RWPE2 (cell line): ENCODE results near the gene ANK3.

ENCODE experiments used
- ATAC-seq: fragments of 200-7000 bp; cut with Tn5 transposase; 3 replicates; pipeline ENCODE4 v1.9.1; 2021; ENCODE audit warnings: low read depth
- DNase-seq: peaks from one replicate; pipeline ENCODE4 v3.0.0-alpha.2; 2020; ENCODE audit warnings: low spot score
- H3K27ac ChIP-seq: fragments of 450-650 bp; 2 replicates; pipeline ENCODE4 v1.5.1; 2017; ENCODE audit warnings: mild to moderate bottlenecking; ENCODE audit not compliant: poor library complexity, severe bottlenecking
- H3K27me3 ChIP-seq: fragments of 250-450 bp; sonication (Bioruptor Pico); 2 replicates; pipeline ENCODE4 v1.5.1; 2021; ENCODE audit warnings: mild to moderate bottlenecking, moderate library complexity; ENCODE audit not compliant: insufficient read depth, poor library complexity, severe bottlenecking
- H3K36me3 ChIP-seq: fragments of 250-450 bp; sonication (Bioruptor Pico); 2 replicates; pipeline ENCODE4 v1.5.1; 2020; ENCODE audit warnings: low read depth, mild to moderate bottlenecking, moderate library complexity
- H3K4me1 ChIP-seq: fragments of 250-450 bp; sonication (Bioruptor Pico); 2 replicates; pipeline ENCODE4 v1.5.1; 2021; ENCODE audit warnings: mild to moderate bottlenecking, moderate library complexity; ENCODE audit not compliant: insufficient read depth, poor library complexity, severe bottlenecking
- H3K4me3 ChIP-seq: fragments of 250-450 bp; sonication (Bioruptor Pico); 2 replicates; pipeline ENCODE4 v1.5.1; 2021; ENCODE audit warnings: mild to moderate bottlenecking, moderate library complexity; ENCODE audit not compliant: severe bottlenecking
- H3K9me3 ChIP-seq: fragments of 250-450 bp; sonication (Bioruptor Pico); 2 replicates; pipeline ENCODE4 v1.5.1; 2021; ENCODE audit warnings: mild to moderate bottlenecking, moderate library complexity; ENCODE audit not compliant: severe bottlenecking
- CTCF ChIP-seq: fragments of 450-650 bp; IDR thresholded peaks from one replicate; pipeline ENCODE4 v1.5.1; 2017; ENCODE audit warnings: mild to moderate bottlenecking, moderate library complexity; ENCODE audit not compliant: poor library complexity, severe bottlenecking

Gene ANK3

GRCh38 chr10:60430017-60430416 lies 40.3 kb upstream of the ANK3 start:
- Histone ChIP-seq H3K4me3 (no peak overlapping the region), H3K9me3 (no peaks in the 10 kb centered on the region), H3K36me3 (no peaks in the 10 kb centered on the region), H3K27me3 (no peaks in the 10 kb centered on the region), H3K27ac (peak overlapping the region; percentile 57), H3K4me1 (peaks cover 53% of the 10 kb centered on the region)
- DNase-seq (no peak), ATAC-seq (peak; percentile 67)
- TF ChIP-seq CTCF: no peak

- Histone ChIP-seq H3K27me3 (no peaks in the 10 kb centered on the region), H3K4me1 (peaks cover 56% of the 10 kb centered on the region), H3K9me3 (no peaks in the 10 kb centered on the region), H3K4me3 (no peak overlapping the region), H3K27ac (peak overlapping the region; percentile 57), H3K36me3 (no peaks in the 10 kb centered on the region)
- no peak for ATAC-seq
- no peak for DNase-seq
- TF ChIP-seq CTCF: no peak
Observed at GRCh38 chr10:60429084-60429849, 39.6 kb upstream of the ANK3 start.

- ATAC-seq (no peak), DNase-seq (no peak)
- H3K4me1 ChIP-seq: peaks cover 62% of the 10 kb centered on the region
- no peak overlapping the region for H3K4me3 ChIP-seq
- H3K36me3 ChIP-seq: no peaks in the 10 kb centered on the region
- no peak for TF ChIP-seq CTCF
- peak overlapping the region; percentile 57 for H3K27ac ChIP-seq
- H3K9me3 ChIP-seq: no peaks in the 10 kb centered on the region
- H3K27me3 ChIP-seq: no peaks in the 10 kb centered on the region
Observed at GRCh38 chr10:60428387-60428737, 38.7 kb upstream of the ANK3 start.

GRCh38 chr10:60427709-60428386 lies 38.2 kb upstream of the ANK3 start:
- no peaks in the 10 kb centered on the region for H3K36me3 ChIP-seq
- H3K27me3 ChIP-seq: no peaks in the 10 kb centered on the region
- TF ChIP-seq CTCF: no peak
- no peak for ATAC-seq
- peaks cover 62% of the 10 kb centered on the region for H3K4me1 ChIP-seq
- no peaks in the 10 kb centered on the region for H3K9me3 ChIP-seq
- DNase-seq: no peak
- H3K27ac ChIP-seq: peak overlapping the region; percentile 57
- no peak overlapping the region for H3K4me3 ChIP-seq

GRCh38 chr10:60427148-60427547 lies 37.5 kb upstream of the ANK3 start:
- H3K4me1 ChIP-seq: peaks cover 62% of the 10 kb centered on the region
- H3K27ac ChIP-seq: peak overlapping the region; percentile 57
- no peaks in the 10 kb centered on the region for H3K27me3 ChIP-seq
- ATAC-seq: no peak
- no peaks in the 10 kb centered on the region for H3K9me3 ChIP-seq
- H3K36me3 ChIP-seq: no peaks in the 10 kb centered on the region
- DNase-seq: no peak
- no peak for TF ChIP-seq CTCF
- H3K4me3 ChIP-seq: no peak overlapping the region
